GOT3 (cell line): Measurements from ENCODE around the gene BCAS3.
"Not testable (repeated sequence)": the region's sequence is repeated elsewhere in the genome, so short reads cannot be mapped to it uniquely, and the experiment has no call there.

ENCODE experiments used
- DNase-seq: peaks from one replicate; lab custom pipeline; 2025; ENCODE audit warnings: mixed read lengths; lab: John Stamatoyannopoulos, UW

The BCAS3 gene

DNA sequence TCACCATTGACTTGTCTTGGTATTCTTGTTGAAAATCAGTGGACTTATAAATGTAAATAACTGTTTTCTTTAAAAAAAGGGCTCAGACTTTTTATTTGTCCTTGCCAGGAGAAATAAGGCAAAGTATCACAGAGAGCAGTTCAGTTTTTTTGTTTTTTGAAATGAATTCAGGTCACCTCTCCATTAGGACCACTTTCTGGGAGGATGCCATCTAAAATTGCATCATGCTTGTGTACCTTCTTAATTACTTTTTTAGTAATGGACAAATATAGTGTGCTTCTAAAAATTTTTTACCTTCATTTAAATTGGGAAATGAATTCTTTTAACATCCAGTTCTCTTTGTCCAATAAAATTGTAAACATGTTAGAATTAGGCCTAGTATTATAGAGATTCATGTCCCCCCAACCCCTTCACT, 210.0 kb downstream of the BCAS3 start:
- DNase-seq = no peak

- DNase-seq = no peak
These were observed 211.4 kb downstream of the BCAS3 start for GRCh38 chr17:60888812-60889709.

DNA sequence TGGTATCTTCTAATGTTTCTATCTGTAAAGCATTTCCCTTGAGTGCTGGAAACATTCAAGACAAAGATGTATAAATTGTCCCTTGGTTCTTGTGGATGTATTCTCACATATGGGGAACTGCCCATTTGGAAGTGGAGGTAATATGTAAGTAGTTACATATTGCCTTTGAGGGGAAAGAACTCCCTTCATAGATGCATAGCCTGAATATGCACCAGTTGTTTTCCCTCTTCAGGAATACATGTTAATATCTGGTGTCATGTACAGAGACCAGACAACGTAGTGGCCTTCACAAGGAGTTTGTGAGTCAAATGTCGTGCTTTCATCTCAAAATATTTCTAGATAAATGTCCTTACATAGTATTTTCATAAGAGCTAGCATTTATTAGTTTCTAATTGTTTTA, 213.5 kb downstream of the BCAS3 start:
- DNase-seq = no peak

DNA sequence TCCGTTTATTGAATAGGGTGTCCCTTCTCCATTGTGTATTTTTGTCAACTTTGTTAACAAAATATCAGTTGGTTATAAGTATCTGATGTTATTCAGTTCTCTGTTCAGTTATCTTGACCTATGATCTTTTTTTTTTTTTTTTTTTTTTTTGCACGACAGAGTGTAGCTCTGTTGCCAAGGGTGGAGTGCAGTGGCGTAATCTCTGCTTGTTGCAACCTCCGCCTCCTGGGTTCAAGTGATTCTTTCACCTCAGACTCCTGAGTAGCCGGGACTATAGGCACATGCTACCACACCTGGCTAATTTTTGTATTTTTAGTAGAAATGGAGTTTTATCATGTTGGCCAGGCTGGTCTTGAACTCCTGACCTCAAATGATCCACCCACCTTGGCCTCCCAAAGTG, 215.8 kb downstream of the BCAS3 start:
- DNase-seq = no peak

- DNase-seq = no peak
These were observed 219.3 kb downstream of the BCAS3 start for GRCh38 chr17:60896996-60897395.

GRCh38 chr17:60899115-60899514, 221.5 kb downstream of the BCAS3 start:
- DNase-seq = no peak

DNA sequence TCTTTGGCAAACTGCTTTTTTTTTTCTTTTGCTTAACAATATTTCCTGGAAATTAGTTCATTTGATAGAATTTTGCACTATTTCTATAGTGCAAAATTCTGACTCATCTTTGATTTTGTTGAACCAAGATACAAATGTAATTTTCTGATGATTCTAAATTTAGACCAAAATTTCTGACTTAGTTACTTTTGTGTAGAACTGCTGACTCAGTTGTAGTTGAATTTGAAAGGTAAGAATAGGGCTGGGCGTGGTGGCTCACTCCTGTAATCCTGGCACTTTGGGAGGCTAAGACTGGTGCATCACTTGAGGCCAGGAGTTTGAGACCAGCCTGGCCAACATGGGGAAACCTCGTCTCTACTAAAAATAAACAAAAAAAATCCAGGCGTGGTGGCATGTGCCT, 223.0 kb downstream of the BCAS3 start:
- no peak for DNase-seq

GRCh38 chr17:60901242-60901641, 223.6 kb downstream of the BCAS3 start:
- no peak for DNase-seq

DNA sequence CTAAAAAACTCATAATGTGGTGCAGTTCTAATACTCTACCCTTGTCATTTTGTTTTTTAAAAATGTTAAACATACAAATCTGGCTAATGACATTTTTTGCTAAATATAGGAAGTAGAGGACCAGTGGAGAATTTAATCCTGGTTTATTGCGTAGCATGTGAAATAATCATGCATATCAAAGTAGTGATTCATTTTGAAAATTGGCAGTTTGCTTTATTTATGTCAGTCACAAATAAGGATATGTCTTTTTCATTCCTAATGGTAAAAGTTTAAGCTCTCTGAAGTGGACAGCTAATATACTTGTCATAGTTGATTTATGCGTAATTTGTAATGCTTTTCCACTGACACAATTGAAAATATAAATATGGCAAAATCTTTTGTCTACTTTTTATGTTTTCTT, 224.2 kb downstream of the BCAS3 start:
- DNase-seq = no peak

DNA sequence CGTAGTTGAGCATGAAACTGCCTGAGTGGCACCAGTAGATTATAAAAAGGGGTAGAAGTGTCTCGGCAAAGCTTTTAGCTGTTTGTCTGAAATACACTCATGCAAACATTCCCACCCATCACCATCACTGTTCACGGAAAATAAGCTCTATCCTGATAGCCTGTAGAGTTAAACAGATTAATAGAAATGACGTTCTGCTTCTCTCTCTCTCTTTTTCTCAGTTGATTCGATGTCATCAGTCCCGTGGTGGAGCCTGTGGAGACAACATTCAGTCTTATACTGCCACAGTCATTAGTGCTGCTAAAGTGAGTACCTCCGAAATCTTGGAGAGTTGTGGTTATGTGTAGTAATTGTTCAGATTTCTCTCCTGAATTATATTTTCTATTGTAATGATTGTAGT, 224.7 kb downstream of the BCAS3 start:
- DNase-seq = no peak

GRCh38 chr17:60904582-60904981, 226.9 kb downstream of the BCAS3 start:
- no peak for DNase-seq

DNA sequence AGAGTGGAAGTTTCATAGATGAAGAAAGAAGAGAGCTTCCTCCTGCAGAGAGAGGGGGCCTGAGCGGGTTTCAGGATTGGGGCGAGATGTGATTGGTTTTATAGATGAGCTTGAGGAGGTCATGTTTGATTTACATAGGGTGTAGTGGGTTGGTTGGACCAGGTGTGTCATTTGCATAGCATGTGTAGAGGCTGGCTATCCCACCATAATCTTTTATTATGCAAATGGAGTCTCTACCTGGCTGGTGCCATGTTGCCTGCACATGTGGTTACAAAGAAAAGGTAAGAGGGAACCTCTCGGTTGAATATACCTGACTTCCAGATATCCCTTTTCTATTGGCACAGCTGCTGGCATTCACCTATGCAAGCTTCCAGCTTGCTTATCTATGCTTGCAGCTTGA, 228.1 kb downstream of the BCAS3 start:
- no peak for DNase-seq

DNA sequence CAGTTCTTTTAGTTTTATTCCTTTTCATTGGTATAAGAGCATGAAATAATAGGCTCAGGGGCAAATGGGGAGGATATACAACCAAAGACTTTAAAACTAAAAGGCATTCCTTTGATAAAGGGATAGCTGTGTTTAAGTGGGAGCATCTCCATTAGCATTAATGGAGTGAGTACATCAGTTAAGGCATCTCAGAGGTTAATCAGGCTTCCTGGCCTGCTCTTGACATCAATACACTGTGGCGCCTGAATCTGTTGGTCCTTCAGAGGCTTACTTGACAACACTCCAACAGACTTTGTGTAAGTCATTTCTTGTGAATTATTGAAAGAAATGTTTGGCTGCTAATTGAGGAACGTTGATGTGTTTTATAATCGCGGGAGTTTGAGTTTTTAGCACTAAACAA, 230.7 kb downstream of the BCAS3 start:
- no peak for DNase-seq

- no peak for DNase-seq
These were observed 231.8 kb downstream of the BCAS3 start for GRCh38 chr17:60909405-60909804.

- no peak for DNase-seq
These were observed 232.8 kb downstream of the BCAS3 start for GRCh38 chr17:60910415-60910814.

DNA sequence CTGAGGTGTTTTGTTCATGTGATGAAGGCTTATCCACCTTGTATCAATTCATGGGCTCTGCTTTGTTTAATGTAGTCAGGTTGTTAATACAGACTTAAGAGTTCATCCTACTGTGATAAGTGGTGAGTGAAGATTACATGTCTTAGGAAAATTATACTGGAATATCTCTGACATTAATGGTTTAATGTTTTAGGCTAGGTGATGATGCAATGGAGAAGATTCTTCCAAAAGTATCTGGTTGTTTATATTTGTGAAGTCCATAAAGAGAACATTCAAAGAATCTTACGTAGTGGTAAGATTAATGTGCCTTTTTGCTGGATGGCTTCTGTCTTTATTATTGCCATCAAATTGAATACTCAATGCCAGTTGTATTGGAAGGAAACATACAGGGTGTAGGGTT, 236.4 kb downstream of the BCAS3 start:
- DNase-seq = no peak

DNA sequence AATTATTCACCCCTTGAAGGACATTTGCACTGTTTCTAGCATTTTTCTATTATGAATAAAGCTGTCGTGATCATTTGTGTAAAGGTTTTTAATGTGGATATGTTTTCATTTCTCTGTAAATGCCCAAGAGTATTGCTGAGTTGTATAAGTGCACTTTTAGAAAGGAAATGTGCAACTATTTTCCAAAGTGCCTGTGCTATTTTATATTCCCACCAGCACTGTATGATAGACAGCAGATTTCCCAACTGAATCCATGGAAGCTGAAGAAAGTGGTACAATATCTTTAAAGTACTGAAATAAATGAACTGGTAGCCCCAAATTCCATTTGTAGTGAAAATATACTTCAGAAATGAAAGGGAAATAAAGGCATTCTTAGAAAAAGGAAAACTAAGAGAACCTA, 238.4 kb downstream of the BCAS3 start:
- DNase-seq = no peak

DNA sequence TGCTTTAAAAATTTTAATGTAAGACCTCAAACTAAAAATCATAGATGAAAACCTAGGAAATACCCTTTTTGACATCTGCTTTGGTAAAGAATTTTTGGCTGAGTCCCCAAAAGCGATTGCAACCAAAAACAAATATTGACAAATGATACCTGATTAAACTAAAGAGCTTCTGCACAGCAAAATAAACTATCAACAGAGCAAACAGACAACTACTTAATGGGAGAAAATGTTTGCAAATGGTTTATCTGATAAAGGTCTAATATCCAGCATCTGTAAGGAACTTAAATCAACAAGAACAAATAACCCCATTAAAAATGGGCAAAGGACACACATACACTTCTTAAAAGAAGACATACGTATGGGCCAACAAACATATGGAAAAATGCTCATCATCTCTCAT, 242.5 kb downstream of the BCAS3 start:
- DNase-seq = no peak

DNA sequence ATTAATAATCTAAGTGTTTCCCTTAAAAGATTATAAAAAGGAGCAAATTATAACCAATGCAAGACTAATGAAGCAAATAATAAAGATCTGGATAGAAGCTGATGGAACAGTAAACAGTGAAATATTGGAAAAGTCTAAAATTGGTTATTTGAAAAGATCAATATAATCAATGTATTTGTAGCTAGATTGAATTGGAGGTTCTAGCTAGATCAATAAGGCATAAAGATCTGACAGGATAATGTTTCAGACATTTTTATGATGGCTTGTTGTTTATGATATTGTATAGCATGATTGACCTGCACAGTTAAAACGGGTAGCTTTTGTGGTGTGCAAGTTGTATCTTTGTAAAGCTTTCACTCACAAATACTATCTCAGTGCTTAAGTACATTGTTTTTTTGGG, 245.3 kb downstream of the BCAS3 start:
- no peak for DNase-seq

- no peak for DNase-seq
These were observed 249.0 kb downstream of the BCAS3 start for GRCh38 chr17:60926466-60927183.

DNA sequence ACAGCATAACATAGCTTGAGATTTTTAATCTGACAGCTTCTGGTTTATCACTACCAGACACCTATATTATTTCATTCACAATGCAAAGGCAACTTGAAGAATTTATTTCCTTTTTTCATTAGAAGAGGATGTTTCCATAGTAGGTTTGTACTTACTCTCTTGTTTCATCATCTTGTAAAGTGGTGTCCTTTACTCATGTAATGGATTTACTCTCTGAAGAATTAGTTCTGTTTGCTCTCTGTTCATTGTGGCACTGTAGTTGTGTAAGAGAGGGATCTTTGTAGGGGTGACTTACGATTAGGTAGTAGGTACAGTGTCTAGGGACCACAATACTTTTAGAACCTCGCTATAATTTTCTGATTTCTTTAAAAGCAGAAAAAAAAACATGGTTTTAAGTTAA, 256.1 kb downstream of the BCAS3 start:
- DNase-seq = no peak

- no peak for DNase-seq
These were observed 257.1 kb downstream of the BCAS3 start for GRCh38 chr17:60934723-60935122.

- not testable (repeated sequence) for DNase-seq
These were observed 258.3 kb downstream of the BCAS3 start for GRCh38 chr17:60935991-60936390.
